ENCODE results near the gene CIDEC.
"Not testable (repeated sequence)": the region's sequence is repeated elsewhere in the genome, so short reads cannot be mapped to it uniquely, and the experiment has no call there.

CIDEC gene

GRCh38 chr3:9851926-9852325, 28.1 kb downstream of the CIDEC start:
- not testable (repeated sequence) for H3K9ac ChIP-seq (ENCODE audit: low read depth in 1 of 2, low read length in 2 of 2); H3K4me3 ChIP-seq (ENCODE audit: low read depth in 1 of 2, low read length in 2 of 2); H3K27ac ChIP-seq (ENCODE audit: low read depth, low read length); H3K36me3 ChIP-seq (ENCODE audit: control insufficient read depth in 1 of 2, insufficient read depth in 2 of 2, low read length in 2 of 2); H3K27me3 ChIP-seq (ENCODE audit: control insufficient read depth in 1 of 2, insufficient read depth in 2 of 2, low read length in 2 of 2); H3K9me3 ChIP-seq (ENCODE audit: control insufficient read depth in 1 of 2, low read length in 2 of 2)
- peaks cover 0 to 10% of the 10 kb centered on the region in 2 donors for H3K4me1 ChIP-seq (ENCODE audit: control insufficient read depth in 1 of 2, insufficient read depth in 2 of 2, low read length in 2 of 2)

GRCh38 chr3:9851383-9851782, 28.7 kb downstream of the CIDEC start:
- peaks cover 0 to 10% of the 10 kb centered on the region in 2 donors for H3K4me1 ChIP-seq (ENCODE audit: control insufficient read depth in 1 of 2, insufficient read depth in 2 of 2, low read length in 2 of 2)
- not testable (repeated sequence) for H3K4me3 ChIP-seq (ENCODE audit: low read depth in 1 of 2, low read length in 2 of 2); H3K27me3 ChIP-seq (ENCODE audit: control insufficient read depth in 1 of 2, insufficient read depth in 2 of 2, low read length in 2 of 2); H3K9me3 ChIP-seq (ENCODE audit: control insufficient read depth in 1 of 2, low read length in 2 of 2); H3K9ac ChIP-seq (ENCODE audit: low read depth in 1 of 2, low read length in 2 of 2); H3K27ac ChIP-seq (ENCODE audit: low read depth, low read length); H3K36me3 ChIP-seq (ENCODE audit: control insufficient read depth in 1 of 2, insufficient read depth in 2 of 2, low read length in 2 of 2)

- H3K4me1 ChIP-seq (ENCODE audit: control insufficient read depth in 1 of 2, insufficient read depth in 2 of 2, low read length in 2 of 2), result peaks cover 0 to 14% of the 10 kb centered on the region in 2 donors
- not testable (repeated sequence) for H3K27ac ChIP-seq (ENCODE audit: low read depth, low read length)
Observed at GRCh38 chr3:9848860-9849259, 31.2 kb downstream of the CIDEC start.

GRCh38 chr3:9847870-9848269, 32.2 kb downstream of the CIDEC start:
- not testable (repeated sequence) for H3K36me3 ChIP-seq (ENCODE audit: control insufficient read depth in 1 of 2, insufficient read depth in 2 of 2, low read length in 2 of 2); H3K27ac ChIP-seq (ENCODE audit: low read depth, low read length); H3K9me3 ChIP-seq (ENCODE audit: control insufficient read depth in 1 of 2, low read length in 2 of 2); H3K4me3 ChIP-seq (ENCODE audit: low read depth in 1 of 2, low read length in 2 of 2); H3K9ac ChIP-seq (ENCODE audit: low read depth in 1 of 2, low read length in 2 of 2); H3K27me3 ChIP-seq (ENCODE audit: control insufficient read depth in 1 of 2, insufficient read depth in 2 of 2, low read length in 2 of 2)
- H3K4me1 ChIP-seq (ENCODE audit: control insufficient read depth in 1 of 2, insufficient read depth in 2 of 2, low read length in 2 of 2), result peaks cover 3 to 17% of the 10 kb centered on the region in 2 donors

More at GRCh38 chr3:9848860-9849259, 31.2 kb downstream of the CIDEC start:
- H3K27me3 ChIP-seq (ENCODE audit: control insufficient read depth in 1 of 2, insufficient read depth in 2 of 2, low read length in 2 of 2); H3K4me3 ChIP-seq (ENCODE audit: low read depth in 1 of 2, low read length in 2 of 2); H3K9ac ChIP-seq (ENCODE audit: low read depth in 1 of 2, low read length in 2 of 2); H3K36me3 ChIP-seq (ENCODE audit: control insufficient read depth in 1 of 2, insufficient read depth in 2 of 2, low read length in 2 of 2); H3K9me3 ChIP-seq (ENCODE audit: control insufficient read depth in 1 of 2, low read length in 2 of 2): not testable (repeated sequence)

GRCh38 chr3:9846931-9847488, 33.0 kb downstream of the CIDEC start:
- peaks cover 0 to 1% of the 10 kb centered on the region in 2 donors for H3K36me3 ChIP-seq (ENCODE audit: control insufficient read depth in 1 of 2, insufficient read depth in 2 of 2, low read length in 2 of 2)
- H3K4me3 ChIP-seq (ENCODE audit: low read depth in 1 of 2, low read length in 2 of 2), result no peak overlapping the region
- H3K9me3 ChIP-seq (ENCODE audit: control insufficient read depth in 1 of 2, low read length in 2 of 2), result no peaks in the 10 kb centered on the region
- H3K27me3 ChIP-seq (ENCODE audit: control insufficient read depth in 1 of 2, insufficient read depth in 2 of 2, low read length in 2 of 2), result no peaks in the 10 kb centered on the region
- H3K4me1 ChIP-seq (ENCODE audit: control insufficient read depth in 1 of 2, insufficient read depth in 2 of 2, low read length in 2 of 2), result peaks cover 3 to 13% of the 10 kb centered on the region in 2 donors
- no peak overlapping the region for H3K9ac ChIP-seq (ENCODE audit: low read depth in 1 of 2, low read length in 2 of 2)
- H3K27ac ChIP-seq (ENCODE audit: low read depth, low read length), result no peak overlapping the region

GRCh38 chr3:9846231-9846630, 33.8 kb downstream of the CIDEC start:
- no peaks in the 10 kb centered on the region for H3K9me3 ChIP-seq (ENCODE audit: control insufficient read depth in 1 of 2, low read length in 2 of 2)
- H3K27ac ChIP-seq (ENCODE audit: low read depth, low read length), result no peak overlapping the region
- no peak overlapping the region for H3K4me3 ChIP-seq (ENCODE audit: low read depth in 1 of 2, low read length in 2 of 2)

GRCh38 chr3:9843715-9844438, 36.2 kb downstream of the CIDEC start, which contains the start of gene RPUSD3:
TSS of gene RPUSD3 (minus strand) at chr3:9844008. CDS start at chr3:9843990, 18 bp downstream.
- Histone ChIP-seq H3K27ac (ENCODE audit: low read depth, low read length) (peak within 1 kb of the TSS; percentile 43), H3K27me3 (ENCODE audit: control insufficient read depth in 1 of 2, insufficient read depth in 2 of 2, low read length in 2 of 2) (no peaks in the 10 kb centered on the region), H3K36me3 (ENCODE audit: control insufficient read depth in 1 of 2, insufficient read depth in 2 of 2, low read length in 2 of 2) (peaks cover 4 to 30% of the 10 kb centered on the region in 2 donors), H3K4me3 (ENCODE audit: low read depth in 1 of 2, low read length in 2 of 2) (peak within 1 kb of the TSS; percentile 91 to 96), H3K4me1 (ENCODE audit: control insufficient read depth in 1 of 2, insufficient read depth in 2 of 2, low read length in 2 of 2) (peaks cover 3 to 13% of the 10 kb centered on the region in 2 donors), H3K9me3 (ENCODE audit: control insufficient read depth in 1 of 2, low read length in 2 of 2) (no peaks in the 10 kb centered on the region), H3K9ac (ENCODE audit: low read depth in 1 of 2, low read length in 2 of 2) (peak within 1 kb of the TSS; percentile 64 to 94)

More at GRCh38 chr3:9846231-9846630, 33.8 kb downstream of the CIDEC start:
- no peaks in the 10 kb centered on the region for H3K27me3 ChIP-seq (ENCODE audit: control insufficient read depth in 1 of 2, insufficient read depth in 2 of 2, low read length in 2 of 2)
- peaks cover 3 to 13% of the 10 kb centered on the region in 2 donors for H3K4me1 ChIP-seq (ENCODE audit: control insufficient read depth in 1 of 2, insufficient read depth in 2 of 2, low read length in 2 of 2)
- H3K36me3 ChIP-seq (ENCODE audit: control insufficient read depth in 1 of 2, insufficient read depth in 2 of 2, low read length in 2 of 2), result peaks cover 0 to 9% of the 10 kb centered on the region in 2 donors
- H3K9ac ChIP-seq (ENCODE audit: low read depth in 1 of 2, low read length in 2 of 2), result no peak overlapping the region

GRCh38 chr3:9841015-9841414, 39.0 kb downstream of the CIDEC start:
- Histone ChIP-seq H3K9ac (ENCODE audit: low read depth in 1 of 2, low read length in 2 of 2) (no peak overlapping the region), H3K9me3 (ENCODE audit: control insufficient read depth in 1 of 2, low read length in 2 of 2) (no peaks in the 10 kb centered on the region), H3K27ac (ENCODE audit: low read depth, low read length) (no peak overlapping the region), H3K27me3 (ENCODE audit: control insufficient read depth in 1 of 2, insufficient read depth in 2 of 2, low read length in 2 of 2) (no peaks in the 10 kb centered on the region), H3K4me3 (ENCODE audit: low read depth in 1 of 2, low read length in 2 of 2) (no peak overlapping the region), H3K4me1 (ENCODE audit: control insufficient read depth in 1 of 2, insufficient read depth in 2 of 2, low read length in 2 of 2) (peaks cover 3 to 13% of the 10 kb centered on the region in 2 donors), H3K36me3 (ENCODE audit: control insufficient read depth in 1 of 2, insufficient read depth in 2 of 2, low read length in 2 of 2) (peaks cover 9 to 45% of the 10 kb centered on the region in 2 donors)

- Histone ChIP-seq H3K27ac (ENCODE audit: low read depth, low read length) (no peak overlapping the region), H3K4me1 (ENCODE audit: control insufficient read depth in 1 of 2, insufficient read depth in 2 of 2, low read length in 2 of 2) (peaks cover 3 to 9% of the 10 kb centered on the region in 2 donors), H3K36me3 (ENCODE audit: control insufficient read depth in 1 of 2, insufficient read depth in 2 of 2, low read length in 2 of 2) (peaks cover 9 to 63% of the 10 kb centered on the region in 2 donors), H3K9me3 (ENCODE audit: control insufficient read depth in 1 of 2, low read length in 2 of 2) (no peaks in the 10 kb centered on the region), H3K9ac (ENCODE audit: low read depth in 1 of 2, low read length in 2 of 2) (no peak overlapping the region), H3K27me3 (ENCODE audit: control insufficient read depth in 1 of 2, insufficient read depth in 2 of 2, low read length in 2 of 2) (no peaks in the 10 kb centered on the region), H3K4me3 (ENCODE audit: low read depth in 1 of 2, low read length in 2 of 2) (no peak overlapping the region)
Observed at GRCh38 chr3:9838856-9839255, 41.2 kb downstream of the CIDEC start.

- Histone ChIP-seq H3K9ac (ENCODE audit: low read depth in 1 of 2, low read length in 2 of 2) (no peak overlapping the region), H3K27ac (ENCODE audit: low read depth, low read length) (no peak overlapping the region), H3K4me3 (ENCODE audit: low read depth in 1 of 2, low read length in 2 of 2) (no peak overlapping the region), H3K27me3 (ENCODE audit: control insufficient read depth in 1 of 2, insufficient read depth in 2 of 2, low read length in 2 of 2) (no peaks in the 10 kb centered on the region), H3K4me1 (ENCODE audit: control insufficient read depth in 1 of 2, insufficient read depth in 2 of 2, low read length in 2 of 2) (peaks cover under 1 to 5% of the 10 kb centered on the region in 2 donors), H3K36me3 (ENCODE audit: control insufficient read depth in 1 of 2, insufficient read depth in 2 of 2, low read length in 2 of 2) (peaks cover 9 to 70% of the 10 kb centered on the region in 2 donors), H3K9me3 (ENCODE audit: control insufficient read depth in 1 of 2, low read length in 2 of 2) (no peaks in the 10 kb centered on the region)
Observed at GRCh38 chr3:9837701-9838582, 42.1 kb downstream of the CIDEC start.
